DMS153 (cell line): ENCODE results near the gene HTD2.

Experiments
- DNase-seq: peaks from one replicate; lab custom pipeline; 2025; lab: John Stamatoyannopoulos, UW

Gene HTD2

DNA sequence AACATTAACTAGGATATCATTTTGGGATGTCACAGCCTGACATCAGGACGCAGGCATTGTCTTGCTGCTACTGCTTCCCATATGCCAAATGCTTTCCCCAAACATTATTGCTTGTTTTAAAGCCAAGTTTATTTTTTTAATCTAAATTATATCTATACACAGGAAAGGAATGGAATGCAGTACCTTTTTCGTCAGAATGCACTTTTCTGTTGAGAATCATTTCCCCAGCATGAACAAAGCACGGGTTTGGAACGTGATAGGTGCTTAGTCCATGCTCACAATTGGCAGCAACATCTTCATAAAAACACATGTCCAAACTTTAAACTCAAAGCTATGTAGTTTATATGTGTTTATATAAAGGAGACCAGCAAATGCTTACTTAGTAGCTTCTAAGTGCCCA is 52.5 kb downstream of the HTD2 start:
- DNase-seq: no peak

DNA sequence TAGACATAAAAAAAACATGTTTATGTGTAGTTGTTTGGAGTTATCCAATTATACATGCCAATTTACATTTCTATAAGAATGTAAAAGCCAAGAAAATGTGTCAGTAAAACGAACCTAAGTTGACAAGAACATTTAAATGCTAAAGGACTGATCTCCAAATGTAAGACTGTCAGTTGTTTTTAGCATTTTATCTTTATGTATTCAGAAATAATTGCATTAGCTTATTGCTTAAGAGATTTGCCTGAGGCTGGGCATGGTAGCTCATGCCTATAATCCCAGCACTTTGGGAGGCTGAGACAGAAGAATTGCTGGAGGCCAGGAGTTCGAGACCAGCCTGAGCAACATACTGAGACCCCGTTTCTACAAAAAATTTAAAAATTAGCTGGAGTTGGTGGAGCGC is 53.3 kb downstream of the HTD2 start:
- DNase-seq: no peak

DNA sequence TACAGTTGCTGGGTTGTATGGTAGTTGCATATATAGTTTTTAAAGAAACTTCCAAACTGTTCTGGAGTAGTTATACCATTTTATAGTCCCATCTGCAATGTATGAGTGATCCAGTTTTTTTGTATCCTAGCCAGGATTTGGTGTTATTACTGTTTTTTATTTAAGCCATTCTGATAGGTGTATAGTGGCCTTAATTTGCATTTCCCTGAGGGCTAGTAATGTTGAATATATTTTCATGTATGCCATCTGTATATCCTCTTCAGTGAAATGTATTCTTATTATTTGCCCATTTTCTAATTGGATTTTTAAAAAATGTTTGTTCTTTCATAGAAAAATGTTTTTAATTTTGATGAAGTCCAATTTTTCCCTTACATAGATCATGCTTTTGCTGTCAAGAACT is 55.5 kb downstream of the HTD2 start:
- DNase-seq: no peak

DNA sequence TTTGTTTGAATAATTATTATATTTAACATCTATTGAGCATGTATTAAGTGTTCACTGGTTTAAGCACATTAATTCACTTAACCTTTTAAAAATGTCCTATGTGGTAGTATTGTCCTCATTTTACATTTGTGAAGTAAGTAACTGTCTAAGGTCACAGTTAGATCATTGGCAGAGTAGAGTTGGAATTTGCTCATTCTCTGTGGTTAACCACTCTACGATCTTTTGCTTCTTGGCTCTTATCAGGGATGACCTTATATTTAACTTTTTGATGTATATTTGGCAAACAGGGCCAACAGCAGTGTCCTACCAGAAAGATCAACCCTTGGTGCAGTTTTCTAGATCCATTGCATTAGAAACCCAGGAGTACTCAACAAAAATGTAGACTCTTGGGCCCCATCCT is 60.4 kb downstream of the HTD2 start:
- DNase-seq: no peak

DNA sequence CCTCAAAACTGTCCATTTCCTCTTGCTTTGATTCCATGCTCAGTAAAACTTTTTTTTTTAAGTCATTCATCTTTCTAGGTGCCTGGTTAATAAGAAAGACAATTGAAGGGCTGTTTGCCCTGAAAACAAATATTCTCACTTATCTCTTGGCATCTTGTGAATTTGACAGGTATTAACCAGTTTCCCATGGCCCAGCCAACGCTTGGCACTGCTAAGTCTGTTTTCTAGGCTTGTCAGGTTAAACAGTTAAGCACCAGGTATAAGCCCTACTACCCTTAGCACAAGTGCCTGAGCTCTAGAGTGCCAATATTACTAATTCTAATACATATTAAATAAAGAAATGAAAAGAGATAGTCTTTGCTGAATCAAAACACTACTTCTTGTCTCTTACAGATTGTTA is 62.7 kb downstream of the HTD2 start:
- no peak for DNase-seq
